Stimulated activated memory B cell treated with anti-CD40 and anti-IgM and Interleukin-4, amounts not matched to agents 10 μg/mL and 1 μg/mL and 100 μg/mL, for 72 hours (primary cell): ENCODE measurements around the gene TSPEAR.
"Not testable (repeated sequence)": the region's sequence is repeated elsewhere in the genome, so short reads cannot be mapped to it uniquely, and the experiment has no call there.

Experiments used
- ATAC-seq: fragments of 150-1000 bp; cut with Tn5 transposase; 2 replicates; pipeline ENCODE4 v1.10.0; 2021
- H3K27ac Mint-ChIP-seq: one replicate; pipeline ENCODE4 v1.8.0; 2022; ENCODE audit warnings: mild to moderate bottlenecking, mixed read lengths
- H3K27me3 Mint-ChIP-seq: one replicate; pipeline ENCODE4 v1.8.0; 2022; ENCODE audit warnings: mixed read lengths
- H3K36me3 Mint-ChIP-seq: one replicate; pipeline ENCODE4 v1.8.0; 2022; ENCODE audit warnings: mixed read lengths
- H3K4me1 Mint-ChIP-seq: one replicate; pipeline ENCODE4 v1.8.0; 2022; ENCODE audit warnings: mixed read lengths
- H3K4me3 Mint-ChIP-seq: one replicate; pipeline ENCODE4 v1.8.0; 2022; ENCODE audit warnings: mild to moderate bottlenecking, moderate library complexity, mixed read lengths
- H3K9me3 Mint-ChIP-seq: one replicate; pipeline ENCODE4 v1.8.0; 2022; ENCODE audit warnings: mixed read lengths

TSPEAR gene

GRCh38 chr21:44670642-44671432 is 40.5 kb downstream of the TSPEAR start:
- no peaks in the 10 kb centered on the region for H3K4me1 Mint-ChIP-seq
- no peaks in the 10 kb centered on the region for H3K36me3 Mint-ChIP-seq
- ATAC-seq = no peak
- H3K9me3 Mint-ChIP-seq = peaks cover 14% of the 10 kb centered on the region
- H3K4me3 Mint-ChIP-seq = no peak overlapping the region
- H3K27ac Mint-ChIP-seq = no peak overlapping the region
- peaks cover 54% of the 10 kb centered on the region for H3K27me3 Mint-ChIP-seq

- H3K27ac Mint-ChIP-seq = no peak overlapping the region
- H3K4me3 Mint-ChIP-seq = no peak overlapping the region
- peaks cover 49% of the 10 kb centered on the region for H3K27me3 Mint-ChIP-seq
- H3K4me1 Mint-ChIP-seq = no peaks in the 10 kb centered on the region
- ATAC-seq = no peak
- H3K9me3 Mint-ChIP-seq = peaks cover 10% of the 10 kb centered on the region
- H3K36me3 Mint-ChIP-seq = no peaks in the 10 kb centered on the region
These were observed 43.8 kb downstream of the TSPEAR start for GRCh38 chr21:44667612-44668011.

GRCh38 chr21:44666401-44667320 is 44.7 kb downstream of the TSPEAR start, which contains the start of gene KRTAP12-2:
KRTAP12-2 (minus strand) TSS chr21:44666927; CDS start chr21:44666886, 41 bp downstream.
- peak; percentile 16 for ATAC-seq
- Mint-ChIP-seq H3K27ac (no peak within 1 kb of the TSS), H3K36me3 (peaks cover under 1% of the 10 kb centered on the region), H3K27me3 (peaks cover 47% of the 10 kb centered on the region), H3K9me3 (peaks cover 15% of the 10 kb centered on the region), H3K4me3 (no peak within 1 kb of the TSS), H3K4me1 (no peaks in the 10 kb centered on the region)

GRCh38 chr21:44664691-44665090 is 46.7 kb downstream of the TSPEAR start:
- Mint-ChIP-seq H3K9me3 (peaks cover 11% of the 10 kb centered on the region), H3K27me3 (peaks cover 54% of the 10 kb centered on the region), H3K36me3 (peaks cover 5% of the 10 kb centered on the region), H3K4me3 (no peak overlapping the region), H3K4me1 (no peaks in the 10 kb centered on the region), H3K27ac (no peak overlapping the region)
- no peak for ATAC-seq

GRCh38 chr21:44661567-44661966 is 49.8 kb downstream of the TSPEAR start:
- H3K27ac Mint-ChIP-seq, H3K4me3 Mint-ChIP-seq, H3K4me1 Mint-ChIP-seq, H3K36me3 Mint-ChIP-seq, ATAC-seq: not testable (repeated sequence)
- H3K27me3 Mint-ChIP-seq = peaks cover 58% of the 10 kb centered on the region
- peaks cover 14% of the 10 kb centered on the region for H3K9me3 Mint-ChIP-seq

- Mint-ChIP-seq H3K9me3 (peaks cover 17% of the 10 kb centered on the region), H3K4me3 (no peak overlapping the region), H3K27ac (no peak overlapping the region), H3K27me3 (peaks cover 54% of the 10 kb centered on the region), H3K36me3 (peaks cover 5% of the 10 kb centered on the region), H3K4me1 (no peaks in the 10 kb centered on the region)
- ATAC-seq = no peak
These were observed 52.3 kb downstream of the TSPEAR start for GRCh38 chr21:44658913-44659595.

- no peaks in the 10 kb centered on the region for H3K4me1 Mint-ChIP-seq
- no peak overlapping the region for H3K4me3 Mint-ChIP-seq
- H3K9me3 Mint-ChIP-seq = peaks cover 17% of the 10 kb centered on the region
- peaks cover 60% of the 10 kb centered on the region for H3K27me3 Mint-ChIP-seq
- peaks cover 5% of the 10 kb centered on the region for H3K36me3 Mint-ChIP-seq
- no peak for ATAC-seq
- H3K27ac Mint-ChIP-seq = no peak overlapping the region
These were observed 52.8 kb downstream of the TSPEAR start for GRCh38 chr21:44658541-44658910.

GRCh38 chr21:44657635-44658540 is 53.5 kb downstream of the TSPEAR start, which contains the start of gene KRTAP12-3:
KRTAP12-3 (plus strand) TSS chr21:44657932; CDS start chr21:44657980, 48 bp downstream.
- H3K36me3 Mint-ChIP-seq = peaks cover 5% of the 10 kb centered on the region
- peaks cover 17% of the 10 kb centered on the region for H3K9me3 Mint-ChIP-seq
- no peaks in the 10 kb centered on the region for H3K4me1 Mint-ChIP-seq
- H3K27me3 Mint-ChIP-seq = peaks cover 66% of the 10 kb centered on the region
- H3K27ac Mint-ChIP-seq = no peak within 1 kb of the TSS
- no peak for ATAC-seq
- H3K4me3 Mint-ChIP-seq = no peak within 1 kb of the TSS

GRCh38 chr21:44656868-44657267 is 54.5 kb downstream of the TSPEAR start:
- peaks cover 12% of the 10 kb centered on the region for H3K9me3 Mint-ChIP-seq
- no peak for ATAC-seq

GRCh38 chr21:44654576-44655175 is 56.7 kb downstream of the TSPEAR start, which contains the start of gene KRTAP12-4:
KRTAP12-4 (minus strand) TSS chr21:44654659; CDS start chr21:44654614, 45 bp downstream.
- no peak within 1 kb of the TSS for H3K27ac Mint-ChIP-seq
- H3K27me3 Mint-ChIP-seq = peaks cover 72% of the 10 kb centered on the region
- peaks cover 9% of the 10 kb centered on the region for H3K9me3 Mint-ChIP-seq
- H3K4me3 Mint-ChIP-seq = no peak within 1 kb of the TSS
- H3K36me3 Mint-ChIP-seq = no peaks in the 10 kb centered on the region
- H3K4me1 Mint-ChIP-seq = no peaks in the 10 kb centered on the region
- ATAC-seq = peak; percentile 9

More at GRCh38 chr21:44656868-44657267, 54.5 kb downstream of the TSPEAR start:
- Mint-ChIP-seq H3K4me3 (no peak overlapping the region), H3K27ac (no peak overlapping the region), H3K27me3 (peaks cover 76% of the 10 kb centered on the region), H3K4me1 (no peaks in the 10 kb centered on the region), H3K36me3 (peaks cover 5% of the 10 kb centered on the region)

- H3K4me3 Mint-ChIP-seq = no peak overlapping the region
- no peaks in the 10 kb centered on the region for H3K4me1 Mint-ChIP-seq
- H3K27me3 Mint-ChIP-seq = peaks cover 70% of the 10 kb centered on the region
- no peak overlapping the region for H3K27ac Mint-ChIP-seq
- peaks cover 9% of the 10 kb centered on the region for H3K9me3 Mint-ChIP-seq
- ATAC-seq = no peak
- H3K36me3 Mint-ChIP-seq = no peaks in the 10 kb centered on the region
These were observed 57.5 kb downstream of the TSPEAR start for GRCh38 chr21:44653656-44654575.

GRCh38 chr21:44653123-44653522 is 58.2 kb downstream of the TSPEAR start:
- no peak for ATAC-seq
- no peak overlapping the region for H3K4me3 Mint-ChIP-seq
- no peak overlapping the region for H3K27ac Mint-ChIP-seq
- H3K36me3 Mint-ChIP-seq = no peaks in the 10 kb centered on the region
- peaks cover 9% of the 10 kb centered on the region for H3K9me3 Mint-ChIP-seq
- H3K4me1 Mint-ChIP-seq = no peaks in the 10 kb centered on the region
- H3K27me3 Mint-ChIP-seq = peaks cover 69% of the 10 kb centered on the region
